GM15510 (cell line): ENCODE results near the gene VAV3.

Source experiments
- POLR2A ChIP-seq: IDR thresholded peaks from 3 replicates; pipeline ENCODE4 v1.6.1; 2011; ENCODE audit warnings: borderline replicate concordance; ENCODE audit not compliant: insufficient read length; ENCODE audit errors: extremely low read depth

The VAV3 gene

DNA sequence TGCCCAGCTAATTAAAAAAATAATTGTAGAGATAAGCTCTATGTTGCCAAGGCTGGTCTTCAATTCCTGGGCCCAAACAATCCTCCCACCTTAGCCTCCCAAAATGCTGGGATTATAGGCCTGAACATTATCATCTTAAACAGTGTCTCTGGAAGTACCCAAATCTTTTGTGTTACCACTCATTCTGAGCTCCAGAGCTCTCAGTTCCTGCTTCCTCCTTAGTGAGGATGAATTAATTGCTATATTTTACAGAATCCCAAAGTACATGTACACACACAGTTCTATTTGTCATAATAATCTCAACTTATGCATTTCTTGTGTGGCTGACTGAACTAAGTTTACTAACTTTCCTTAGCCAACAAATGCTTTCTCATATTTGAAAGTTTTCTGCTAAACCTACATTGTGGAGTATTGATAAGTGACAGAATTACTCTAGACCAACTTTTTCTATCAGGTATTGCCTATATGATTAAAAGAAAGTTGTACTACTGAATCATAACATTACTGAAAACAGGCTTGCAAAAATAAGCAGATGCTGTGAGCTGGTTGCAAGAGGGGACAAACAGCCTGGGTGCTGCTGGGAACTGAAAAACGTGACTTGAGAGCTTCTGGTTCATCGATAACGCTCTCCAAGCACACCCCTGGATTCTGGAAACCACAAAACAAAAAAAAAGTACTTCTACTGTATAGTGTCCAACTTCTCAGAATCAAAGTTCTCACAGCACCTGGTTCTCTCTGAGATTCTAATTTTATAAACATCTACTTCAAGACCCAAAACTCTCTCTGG, 15.3 kb downstream of the VAV3 start:
- no peak for TF ChIP-seq POLR2A

DNA sequence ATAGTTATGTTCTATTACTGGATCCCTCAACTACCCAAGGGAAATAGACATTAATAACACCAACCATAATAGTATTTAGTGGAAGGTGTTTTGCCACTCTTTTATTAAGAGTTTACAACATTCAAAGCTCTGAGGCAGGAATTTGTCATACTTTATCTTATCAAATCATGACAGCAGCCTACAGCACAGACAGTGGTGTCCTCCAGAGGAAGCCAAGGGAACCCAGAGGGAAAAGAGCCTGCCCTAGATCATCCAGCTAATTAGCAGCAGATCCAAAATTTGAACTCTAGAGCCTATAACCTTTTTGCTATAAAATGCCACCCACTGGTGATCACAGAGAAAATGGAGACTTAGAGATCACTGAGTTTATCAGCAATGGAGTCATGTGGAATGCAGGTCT, 18.2 kb downstream of the VAV3 start:
- no peak for TF ChIP-seq POLR2A

- TF ChIP-seq POLR2A: no peak
Observed at GRCh38 chr1:107943694-107944093, 21.3 kb downstream of the VAV3 start.

DNA sequence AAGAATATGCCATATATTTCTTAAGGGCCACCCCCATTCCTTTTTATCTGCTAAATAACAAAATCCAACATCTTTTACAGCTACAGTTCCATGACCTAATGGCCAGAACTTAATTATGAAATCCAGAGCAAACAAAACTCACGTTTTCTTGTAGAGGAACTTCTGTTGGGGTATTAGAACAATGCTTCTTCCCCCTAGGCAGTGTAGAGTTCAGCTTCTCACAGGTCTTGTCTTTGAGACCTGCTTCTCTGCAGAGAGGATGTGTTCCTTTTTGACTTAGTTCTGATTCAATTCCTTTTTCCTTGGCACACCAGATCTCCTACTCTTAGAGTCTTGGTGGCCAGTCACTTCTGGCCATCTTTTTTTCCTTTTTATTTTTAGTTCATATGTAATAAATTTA, 22.2 kb downstream of the VAV3 start:
- TF ChIP-seq POLR2A: no peak

GRCh38 chr1:107941531-107941930, 23.4 kb downstream of the VAV3 start:
- TF ChIP-seq POLR2A: no peak

- no peak for TF ChIP-seq POLR2A
Observed at GRCh38 chr1:107941123-107941522, 23.9 kb downstream of the VAV3 start.

DNA sequence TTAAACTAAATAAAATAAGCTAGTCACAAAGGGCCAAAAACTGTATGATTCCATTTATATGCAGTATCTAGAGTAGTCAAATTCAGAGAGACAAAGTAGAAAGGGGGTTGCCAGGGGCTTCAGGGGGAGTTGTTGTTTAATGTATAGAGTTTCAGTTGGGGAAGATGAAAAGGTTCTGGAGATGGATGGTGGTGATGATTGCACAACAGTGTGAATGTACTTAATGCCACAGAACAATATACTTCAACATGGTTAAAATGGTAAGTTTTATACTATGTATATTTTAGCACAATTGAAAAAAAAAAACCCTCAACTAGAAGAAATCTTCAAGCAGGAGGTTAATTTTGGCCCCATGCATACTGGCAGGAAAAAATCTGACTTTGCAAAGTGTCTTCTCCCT, 24.3 kb downstream of the VAV3 start:
- TF ChIP-seq POLR2A: no peak

DNA sequence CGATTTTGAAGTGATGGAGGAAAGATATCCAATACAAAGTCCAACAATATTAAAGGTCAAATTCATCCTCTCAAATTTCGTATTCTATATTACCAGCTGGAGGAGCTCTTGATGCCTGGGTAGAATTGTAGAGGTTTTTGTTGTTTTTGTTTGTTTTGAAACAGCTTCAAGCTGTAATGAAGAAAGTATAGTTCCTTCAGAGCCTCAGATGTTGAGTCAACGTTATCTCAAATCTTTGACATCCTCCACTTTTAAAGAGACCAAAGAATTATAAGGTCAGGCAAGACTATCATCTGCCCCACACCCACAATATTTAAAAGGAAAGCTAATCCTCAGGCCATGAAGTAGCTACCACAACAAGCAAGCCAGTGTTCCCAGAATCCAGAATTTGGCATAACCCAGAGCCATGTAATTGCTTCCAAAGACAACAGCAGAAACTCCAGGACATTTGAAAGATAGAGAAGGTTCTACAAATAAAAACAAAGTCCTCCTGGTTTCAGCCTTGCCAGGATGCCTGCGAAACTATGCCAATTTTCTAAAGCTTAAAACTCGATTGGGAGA, 24.9 kb downstream of the VAV3 start:
- no peak for TF ChIP-seq POLR2A

GRCh38 chr1:107939256-107939655, 25.7 kb downstream of the VAV3 start:
- no peak for TF ChIP-seq POLR2A

DNA sequence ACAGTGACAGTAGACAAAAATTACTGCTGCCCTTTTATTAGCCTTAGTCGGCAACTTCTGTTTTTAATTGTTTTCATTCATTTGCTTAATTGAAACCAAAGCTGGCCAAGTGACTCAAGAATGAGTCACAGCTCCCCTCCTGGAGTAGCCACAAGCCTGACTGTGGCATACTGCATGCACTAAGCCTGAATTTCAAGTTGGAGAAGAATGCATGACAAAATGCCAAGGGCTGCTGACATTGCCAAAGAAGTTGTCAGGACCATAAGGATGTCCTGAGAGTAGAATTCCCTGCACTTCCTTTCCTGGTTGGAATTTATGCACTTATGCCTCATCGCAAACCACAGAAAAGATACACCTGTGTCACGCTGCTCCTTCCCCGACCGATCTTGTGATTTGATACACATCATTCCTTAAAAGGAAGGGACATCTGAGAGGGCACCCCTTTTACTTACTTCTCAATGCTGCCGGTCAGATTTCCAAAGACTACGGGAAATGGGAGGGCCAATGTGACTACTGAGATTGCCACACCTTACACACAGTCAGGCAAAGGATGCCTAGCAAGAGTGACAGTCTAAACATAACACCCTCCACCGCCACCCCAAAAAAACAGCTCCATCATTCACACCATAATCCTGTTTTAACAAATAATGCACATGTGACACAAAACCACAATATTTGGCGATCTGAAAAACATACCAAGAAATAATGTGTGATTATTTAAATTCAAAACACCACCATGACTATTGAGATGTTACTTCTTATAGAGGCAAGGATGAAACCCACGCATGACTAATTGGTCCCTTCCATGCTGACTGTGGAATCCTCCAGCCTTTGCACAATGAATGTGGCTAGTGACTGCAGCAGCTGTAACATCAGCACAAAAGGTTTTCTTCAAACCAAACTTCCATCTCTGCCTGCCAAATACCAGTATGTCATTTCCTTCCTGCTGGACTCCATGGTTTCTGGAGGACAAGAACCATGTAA, 28.2 kb downstream of the VAV3 start:
- no peak for TF ChIP-seq POLR2A

DNA sequence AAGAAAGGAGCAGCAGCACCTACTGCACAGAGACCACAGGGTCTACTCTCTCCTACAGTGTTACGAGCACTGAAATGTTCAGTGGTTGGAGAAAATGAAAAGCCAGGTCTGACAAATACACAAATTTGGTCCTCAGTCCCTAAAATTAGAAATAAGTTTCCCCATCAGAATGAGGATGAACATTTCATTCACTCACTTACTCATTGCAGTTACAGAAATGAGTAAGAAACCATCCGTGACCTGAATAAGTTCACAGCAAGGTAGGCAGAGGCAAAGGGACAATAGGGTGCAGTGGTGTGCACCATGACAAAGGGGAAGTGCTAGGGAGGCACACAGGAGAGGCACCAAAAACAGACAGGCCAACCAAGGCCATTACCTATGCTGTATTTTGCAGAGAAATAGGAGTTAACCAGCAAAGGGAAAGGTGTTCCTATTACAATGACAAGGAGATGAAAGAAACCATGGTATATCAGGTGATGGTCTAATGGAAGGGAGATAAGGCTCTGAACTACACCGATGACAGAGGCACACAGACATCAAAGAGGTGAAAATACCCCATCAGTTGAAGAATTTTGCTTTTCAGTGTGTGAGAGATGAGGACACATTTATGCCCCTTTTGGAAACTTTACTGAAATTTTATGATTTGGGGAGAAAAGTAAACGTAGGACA, 29.4 kb downstream of the VAV3 start:
- no peak for TF ChIP-seq POLR2A

GRCh38 chr1:107934578-107934977, 30.4 kb downstream of the VAV3 start:
- TF ChIP-seq POLR2A: no peak

- no peak for TF ChIP-seq POLR2A
Observed at GRCh38 chr1:107933736-107934135, 31.2 kb downstream of the VAV3 start.

- no peak for TF ChIP-seq POLR2A
Observed at GRCh38 chr1:107930292-107930691, 34.7 kb downstream of the VAV3 start.

DNA sequence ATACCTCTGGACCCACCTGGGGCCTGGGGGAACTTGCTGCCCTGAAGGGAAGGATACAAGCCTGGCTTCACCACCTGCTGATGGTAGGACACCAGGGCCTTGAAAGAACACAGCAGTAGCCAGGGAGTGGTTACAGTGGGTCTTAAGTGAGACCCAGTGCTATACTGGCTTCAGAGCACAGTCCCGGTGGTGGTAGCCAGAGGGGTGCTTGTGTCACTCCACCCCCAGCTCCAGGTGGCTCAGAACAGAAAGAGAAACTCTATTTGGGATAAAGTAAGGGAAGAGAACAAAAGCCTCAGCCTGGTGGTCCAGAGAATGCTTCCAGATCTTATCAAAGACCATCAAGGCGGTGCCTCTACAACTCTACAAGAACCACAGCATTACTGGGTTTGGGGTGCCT, 37.2 kb downstream of the VAV3 start:
- TF ChIP-seq POLR2A: no peak
